ENCODE measurements around the gene GSDMA. TPM values are rescaled to one million over a fixed set of nuclear protein-coding genes. Genes with fewer than 3 reads are reported as not detected.

The GSDMA gene
- polyA plus RNA-seq, 3 donors = 0.64 to 2.8 (median 2.5) TPM

- DNase-seq (ENCODE audit: extremely low read depth in 1 of 11, low read depth in 9 of 11, low spot score in 4 of 11) = no peak
Observed at GRCh38 chr17:39951924-39952679, 10.7 kb upstream of the GSDMA start.

GRCh38 chr17:39952680-39953470 lies 9.9 kb upstream of the GSDMA start:
- peak; percentile 71 to 94 (median 88) for DNase-seq (ENCODE audit: extremely low read depth in 1 of 11, low read depth in 9 of 11, low spot score in 4 of 11)

- no peak for DNase-seq (ENCODE audit: extremely low read depth in 1 of 11, low read depth in 9 of 11, low spot score in 4 of 11)
Observed at GRCh38 chr17:39953471-39953888, 9.3 kb upstream of the GSDMA start.

- no peak for DNase-seq (ENCODE audit: extremely low read depth in 1 of 11, low read depth in 9 of 11, low spot score in 4 of 11)
Observed at GRCh38 chr17:39954876-39955275, 7.9 kb upstream of the GSDMA start.

GRCh38 chr17:39955726-39956225 lies 7.0 kb upstream of the GSDMA start:
- no peak for DNase-seq (ENCODE audit: extremely low read depth in 1 of 11, low read depth in 9 of 11, low spot score in 4 of 11)

- no peak for DNase-seq (ENCODE audit: extremely low read depth in 1 of 11, low read depth in 9 of 11, low spot score in 4 of 11)
Observed at GRCh38 chr17:39960524-39961041, 2.2 kb upstream of the GSDMA start.

- no peak for DNase-seq (ENCODE audit: extremely low read depth in 1 of 11, low read depth in 9 of 11, low spot score in 4 of 11)
Observed at GRCh38 chr17:39963829-39964228, 1.0 kb downstream of the GSDMA start.

GRCh38 chr17:39965017-39965699 lies 2.4 kb downstream of the GSDMA start:
- DNase-seq (ENCODE audit: extremely low read depth in 1 of 11, low read depth in 9 of 11, low spot score in 4 of 11) = no peak

- DNase-seq (ENCODE audit: extremely low read depth in 1 of 11, low read depth in 9 of 11, low spot score in 4 of 11) = no peak
Observed at GRCh38 chr17:39966771-39967170, 4.0 kb downstream of the GSDMA start.

GRCh38 chr17:39968761-39969160 lies 6.0 kb downstream of the GSDMA start:
- no peak for DNase-seq (ENCODE audit: extremely low read depth in 1 of 11, low read depth in 9 of 11, low spot score in 4 of 11)

GRCh38 chr17:39969375-39969774 lies 6.6 kb downstream of the GSDMA start:
- DNase-seq (ENCODE audit: extremely low read depth in 1 of 11, low read depth in 9 of 11, low spot score in 4 of 11) = no peak

- DNase-seq (ENCODE audit: extremely low read depth in 1 of 11, low read depth in 9 of 11, low spot score in 4 of 11) = no peak
Observed at GRCh38 chr17:39970157-39970692, 7.4 kb downstream of the GSDMA start.

- DNase-seq (ENCODE audit: extremely low read depth in 1 of 11, low read depth in 9 of 11, low spot score in 4 of 11) = no peak
Observed at GRCh38 chr17:39971076-39971603, 8.3 kb downstream of the GSDMA start.

GRCh38 chr17:39972271-39972670 lies 9.5 kb downstream of the GSDMA start:
- DNase-seq (ENCODE audit: extremely low read depth in 1 of 11, low read depth in 9 of 11, low spot score in 4 of 11) = no peak

GRCh38 chr17:39973496-39973895 lies 10.7 kb downstream of the GSDMA start:
- no peak for DNase-seq (ENCODE audit: extremely low read depth in 1 of 11, low read depth in 9 of 11, low spot score in 4 of 11)

GRCh38 chr17:39974433-39974832 lies 11.6 kb downstream of the GSDMA start:
- no peak for DNase-seq (ENCODE audit: extremely low read depth in 1 of 11, low read depth in 9 of 11, low spot score in 4 of 11)

GRCh38 chr17:39975801-39976200 lies 13.0 kb downstream of the GSDMA start:
- no peak for DNase-seq (ENCODE audit: extremely low read depth in 1 of 11, low read depth in 9 of 11, low spot score in 4 of 11)

GRCh38 chr17:39979016-39979670 lies 16.3 kb downstream of the GSDMA start:
- DNase-seq (ENCODE audit: extremely low read depth in 1 of 11, low read depth in 9 of 11, low spot score in 4 of 11) = no peak
